OCI-LY1 (cell line): ENCODE data around the gene MSX1.

Source experiments
- CTCF ChIP-seq: fragments of 200-600 bp; sonication (generic), shearing (Covaris generic); IDR thresholded peaks from 2 replicates; pipeline ENCODE4 v1.5.1; 2017; ENCODE audit warnings: mild to moderate bottlenecking, antibody characterized with exemption, low read length, moderate library complexity, mixed read lengths
- EZH2 ChIP-seq: fragments of 200-600 bp; sonication (generic), shearing (Covaris generic); IDR thresholded peaks from 2 replicates; pipeline ENCODE4 v1.8.0; 2017; ENCODE audit warnings: borderline replicate concordance, mixed run types, mild to moderate bottlenecking, antibody characterized with exemption, low read length, moderate library complexity, mixed read lengths

DNA sequence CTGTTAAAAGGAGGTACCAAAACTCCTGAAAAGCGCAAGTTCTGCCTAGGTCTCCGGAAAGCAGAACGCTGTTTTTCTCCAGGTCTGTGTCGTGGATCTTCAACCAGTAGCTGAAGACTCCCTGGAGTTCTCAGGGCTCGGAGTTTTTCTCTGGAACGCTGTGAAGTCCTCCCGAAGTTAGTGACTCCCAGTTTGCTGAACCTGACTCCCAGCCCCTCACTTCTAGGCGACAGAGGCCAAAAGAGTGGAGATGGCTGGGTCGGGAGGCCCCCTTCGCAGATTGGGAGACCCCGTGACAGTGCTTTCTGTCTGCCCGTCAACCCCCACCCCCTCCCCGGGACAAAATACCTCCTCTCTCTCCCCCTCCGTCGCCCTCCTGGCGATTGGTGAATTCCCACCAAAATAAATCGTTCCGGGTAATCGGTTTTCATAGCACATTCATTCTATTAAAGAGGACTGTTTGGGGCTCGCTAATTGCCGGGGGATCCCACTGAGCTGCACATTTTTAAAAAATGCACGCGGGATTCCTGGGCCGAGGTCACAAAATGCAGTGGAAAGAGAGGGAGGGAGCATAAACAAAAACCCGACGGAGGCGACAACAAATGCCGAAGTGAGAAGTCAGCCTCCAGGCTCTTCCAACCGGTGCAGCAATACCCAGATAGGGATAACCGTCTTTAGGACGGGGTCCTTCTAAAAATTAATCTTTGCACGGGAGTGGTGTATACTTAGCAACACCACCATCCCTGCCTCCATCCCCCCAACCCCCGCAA, 4.0 kb upstream of the MSX1 start:
- TF ChIP-seq CTCF (no peak), EZH2 (no peak)
